VCaP (cell line): ENCODE data around the gene ZDHHC1.
A peak's percentile ranks its signal among the peaks of the same experiment; 100 is the strongest.

Experiments used
- H3K27ac ChIP-seq: fragments of 450-650 bp; 2 replicates; pipeline ENCODE4 v1.5.1; 2017
- CTCF ChIP-seq: fragments of 450-650 bp; conservative IDR thresholded peaks from 2 replicates; pipeline ENCODE4 v1.5.1; 2017; ENCODE audit warnings: mild to moderate bottlenecking, moderate library complexity

ZDHHC1 gene

GRCh38 chr16:67446968-67447507 lies 30.8 kb upstream of the ZDHHC1 start:
- peak overlapping the region; percentile 16; the same call in 1 of the 2 replicates for H3K27ac ChIP-seq

GRCh38 chr16:67445913-67446907 lies 29.9 kb upstream of the ZDHHC1 start:
- H3K27ac ChIP-seq, result peak overlapping the region; percentile 16; the same call in 1 of the 2 replicates
- TF ChIP-seq CTCF, result no peak

More at GRCh38 chr16:67446968-67447507, 30.8 kb upstream of the ZDHHC1 start:
- no peak for TF ChIP-seq CTCF

- no peak for TF ChIP-seq CTCF
- H3K27ac ChIP-seq, result 0 out of 2 replicates have a peak overlapping the region, but pooled peaks have one; percentile 16
Observed at GRCh38 chr16:67445441-67445912, 29.2 kb upstream of the ZDHHC1 start.

- H3K27ac ChIP-seq, result no peak overlapping the region
- TF ChIP-seq CTCF, result no peak
Observed at GRCh38 chr16:67445126-67445426, 28.8 kb upstream of the ZDHHC1 start.

GRCh38 chr16:67444259-67445125 lies 28.2 kb upstream of the ZDHHC1 start:
- H3K27ac ChIP-seq, result peak overlapping the region; percentile 69; the same call in 1 of the 2 replicates

GRCh38 chr16:67443265-67443664 lies 27.0 kb upstream of the ZDHHC1 start:
- no peak for TF ChIP-seq CTCF
- peak overlapping the region; percentile 69 for H3K27ac ChIP-seq

More at GRCh38 chr16:67444259-67445125, 28.2 kb upstream of the ZDHHC1 start:
- no peak for TF ChIP-seq CTCF
